ENCODE measurements around the gene MSRB1.

The MSRB1 gene

DNA sequence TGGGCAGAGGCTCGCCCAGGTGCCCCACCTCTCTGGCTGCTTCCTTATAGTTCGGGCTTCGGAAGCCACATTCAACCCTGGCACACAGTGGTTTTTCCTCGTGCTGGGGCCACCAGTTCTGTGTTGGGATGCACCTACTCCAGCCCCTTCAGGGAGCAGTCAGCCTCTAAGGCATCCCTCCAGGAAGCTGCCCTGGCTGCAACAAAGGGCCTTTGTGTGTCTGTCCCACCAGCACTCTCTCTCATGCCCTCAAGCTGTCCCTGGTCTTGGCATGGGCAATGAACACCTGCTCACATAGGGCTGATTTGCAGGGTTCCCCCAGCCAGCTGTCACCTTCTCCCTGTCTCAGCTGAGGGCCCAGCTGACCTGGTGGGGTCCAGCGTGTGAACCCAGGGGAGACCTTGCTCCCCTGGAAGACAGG is 39.0 kb upstream of the MSRB1 start:
- H3K9ac ChIP-seq (ENCODE audit: low read length) = no peak overlapping the region

DNA sequence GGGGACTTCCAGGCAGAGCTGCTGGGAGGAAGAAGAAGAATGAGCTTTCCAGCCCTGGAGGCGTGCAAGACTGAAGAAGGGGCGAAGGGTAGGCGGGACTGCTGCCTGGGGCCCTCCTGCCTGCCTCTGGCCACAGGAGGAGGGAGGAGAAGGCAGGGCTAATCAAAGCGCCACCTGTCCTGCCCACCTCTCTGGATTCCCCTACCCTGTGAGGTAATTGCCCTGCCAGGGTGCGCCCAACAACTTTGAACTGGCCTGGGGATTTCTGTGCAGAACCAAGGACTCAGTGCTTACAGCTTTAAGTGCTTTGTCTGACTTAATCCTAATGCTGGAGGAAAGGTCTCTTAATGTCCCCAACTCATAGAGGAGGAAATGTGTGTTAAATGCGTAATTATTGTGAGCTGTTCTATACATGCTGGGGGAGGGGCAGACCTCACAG is 38.4 kb upstream of the MSRB1 start, which contains the start of gene NOXO1:
Gene NOXO1 (minus strand): TSS at position 72 of the 439 bp plus-strand sequence. CDS start 290 bp downstream, outside the sequence.
- Histone ChIP-seq H3K79me2 (ENCODE audit: insufficient read depth, low read length) (no peaks in the 10 kb centered on the region), H3F3A (ENCODE audit: insufficient read depth) (no peaks in the 10 kb centered on the region), H3K4me2 (ENCODE audit: low read depth, low read length, poor library complexity, severe bottlenecking) (no peak within 1 kb of the TSS), H4K20me1 (ENCODE audit: low read depth, low read length) (no peaks in the 10 kb centered on the region), H3K9me2 (replicated peaks; ENCODE audit: insufficient read depth, low read length) (no peaks in the 10 kb centered on the region), H3K27me3 (ENCODE audit: low read length) (no peaks in the 10 kb centered on the region), H3K27ac (ENCODE audit: low read depth, low read length) (no peak within 1 kb of the TSS), H3K4me3 (ENCODE audit: insufficient read depth, low read length, poor library complexity, severe bottlenecking) (no peak within 1 kb of the TSS), H3K36me3 (ENCODE audit: low read length) (no peaks in the 10 kb centered on the region), H2AFZ (ENCODE audit: low read depth, low read length, severe bottlenecking) (no peak within 1 kb of the TSS), H3K9me3 (ENCODE audit: insufficient read depth, low read length) (no peaks in the 10 kb centered on the region), H3K9ac (ENCODE audit: low read length) (no peak within 1 kb of the TSS)
- TF ChIP-seq EZH2phosphoT487 (conservative IDR thresholded peaks at IDR 0.05; ENCODE audit: low read length) = no peak
- TF ChIP-seq, protein P1, sequence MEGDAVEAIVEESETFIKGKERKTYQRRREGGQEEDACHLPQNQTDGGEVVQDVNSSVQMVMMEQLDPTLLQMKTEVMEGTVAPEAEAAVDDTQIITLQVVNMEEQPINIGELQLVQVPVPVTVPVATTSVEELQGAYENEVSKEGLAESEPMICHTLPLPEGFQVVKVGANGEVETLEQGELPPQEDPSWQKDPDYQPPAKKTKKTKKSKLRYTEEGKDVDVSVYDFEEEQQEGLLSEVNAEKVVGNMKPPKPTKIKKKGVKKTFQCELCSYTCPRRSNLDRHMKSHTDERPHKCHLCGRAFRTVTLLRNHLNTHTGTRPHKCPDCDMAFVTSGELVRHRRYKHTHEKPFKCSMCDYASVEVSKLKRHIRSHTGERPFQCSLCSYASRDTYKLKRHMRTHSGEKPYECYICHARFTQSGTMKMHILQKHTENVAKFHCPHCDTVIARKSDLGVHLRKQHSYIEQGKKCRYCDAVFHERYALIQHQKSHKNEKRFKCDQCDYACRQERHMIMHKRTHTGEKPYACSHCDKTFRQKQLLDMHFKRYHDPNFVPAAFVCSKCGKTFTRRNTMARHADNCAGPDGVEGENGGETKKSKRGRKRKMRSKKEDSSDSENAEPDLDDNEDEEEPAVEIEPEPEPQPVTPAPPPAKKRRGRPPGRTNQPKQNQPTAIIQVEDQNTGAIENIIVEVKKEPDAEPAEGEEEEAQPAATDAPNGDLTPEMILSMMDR (IDR thresholded peaks at IDR 0.05; ENCODE audit: insufficient read depth, low read length, poor library complexity, severe bottlenecking) = no peak

More for the DNA sequence above, 39.0 kb upstream of the MSRB1 start:
- no peak for TF ChIP-seq EZH2phosphoT487 (conservative IDR thresholded peaks at IDR 0.05; ENCODE audit: low read length)
- TF ChIP-seq, protein P1 (IDR thresholded peaks at IDR 0.05; ENCODE audit: insufficient read depth, low read length, poor library complexity, severe bottlenecking) = no peak
- Histone ChIP-seq H3K9me2 (replicated peaks; ENCODE audit: insufficient read depth, low read length) (no peaks in the 10 kb centered on the region), H3K4me2 (ENCODE audit: low read depth, low read length, poor library complexity, severe bottlenecking) (no peak overlapping the region), H3K36me3 (ENCODE audit: low read length) (no peaks in the 10 kb centered on the region), H3K9me3 (ENCODE audit: insufficient read depth, low read length) (no peaks in the 10 kb centered on the region), H3K27me3 (ENCODE audit: low read length) (no peaks in the 10 kb centered on the region), H3K4me3 (ENCODE audit: insufficient read depth, low read length, poor library complexity, severe bottlenecking) (no peak overlapping the region), H2AFZ (ENCODE audit: low read depth, low read length, severe bottlenecking) (no peak overlapping the region), H3F3A (ENCODE audit: insufficient read depth) (no peaks in the 10 kb centered on the region), H3K79me2 (ENCODE audit: insufficient read depth, low read length) (no peaks in the 10 kb centered on the region), H3K27ac (ENCODE audit: low read depth, low read length) (no peak overlapping the region), H4K20me1 (ENCODE audit: low read depth, low read length) (no peaks in the 10 kb centered on the region)

DNA sequence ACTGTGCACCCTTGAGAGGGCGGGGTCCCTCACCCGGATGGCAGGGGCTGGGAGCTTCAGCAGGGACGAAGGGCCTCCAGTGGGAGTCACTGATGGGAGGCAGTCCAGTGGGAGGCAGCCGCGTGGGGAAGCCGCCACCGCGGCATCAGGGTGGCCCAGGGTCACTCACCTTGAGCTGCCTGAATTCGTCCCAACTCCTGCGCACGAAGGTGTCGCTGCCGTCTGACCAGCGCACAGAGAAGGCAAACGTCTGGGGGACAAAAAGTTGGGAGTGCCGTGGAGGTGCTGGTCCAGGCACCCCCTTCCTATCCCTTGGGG is 37.7 kb upstream of the MSRB1 start:
- Histone ChIP-seq H3K4me3 (ENCODE audit: insufficient read depth, low read length, poor library complexity, severe bottlenecking) (no peak overlapping the region), H3K36me3 (ENCODE audit: low read length) (no peaks in the 10 kb centered on the region), H4K20me1 (ENCODE audit: low read depth, low read length) (no peaks in the 10 kb centered on the region), H3K9ac (ENCODE audit: low read length) (no peak overlapping the region), H3K4me2 (ENCODE audit: low read depth, low read length, poor library complexity, severe bottlenecking) (no peak overlapping the region), H3K27me3 (ENCODE audit: low read length) (no peaks in the 10 kb centered on the region), H3K9me2 (replicated peaks; ENCODE audit: insufficient read depth, low read length) (no peaks in the 10 kb centered on the region), H3K27ac (ENCODE audit: low read depth, low read length) (no peak overlapping the region), H2AFZ (ENCODE audit: low read depth, low read length, severe bottlenecking) (no peak overlapping the region), H3F3A (ENCODE audit: insufficient read depth) (no peaks in the 10 kb centered on the region), H3K79me2 (ENCODE audit: insufficient read depth, low read length) (no peaks in the 10 kb centered on the region), H3K9me3 (ENCODE audit: insufficient read depth, low read length) (no peaks in the 10 kb centered on the region)
- TF ChIP-seq, protein P1 (IDR thresholded peaks at IDR 0.05; ENCODE audit: insufficient read depth, low read length, poor library complexity, severe bottlenecking) = no peak
- no peak for TF ChIP-seq EZH2phosphoT487 (conservative IDR thresholded peaks at IDR 0.05; ENCODE audit: low read length)
